Superior temporal gyrus (tissue), 1 donor: ENCODE measurements around the gene CLNS1A.
A peak's percentile ranks its signal among the peaks of the same experiment; 100 is the strongest.
"Not testable (repeated sequence)": the region's sequence is repeated elsewhere in the genome, so short reads cannot be mapped to it uniquely, and the experiment has no call there.

Experiments
- DNase-seq: peaks from one replicate; pipeline ENCODE4 v3.0.0-alpha.2; 2016; ENCODE audit errors: extremely low spot score

CLNS1A gene

GRCh38 chr11:77637345-77638165 lies at the start of gene CLNS1A:
Gene CLNS1A (minus strand): TSS chr11:77637794. CDS start chr11:77637714, 80 bp downstream.
- DNase-seq, result peak; percentile 98

GRCh38 chr11:77687088-77687487 lies 49.5 kb upstream of the CLNS1A start:
- DNase-seq, result no peak

DNA sequence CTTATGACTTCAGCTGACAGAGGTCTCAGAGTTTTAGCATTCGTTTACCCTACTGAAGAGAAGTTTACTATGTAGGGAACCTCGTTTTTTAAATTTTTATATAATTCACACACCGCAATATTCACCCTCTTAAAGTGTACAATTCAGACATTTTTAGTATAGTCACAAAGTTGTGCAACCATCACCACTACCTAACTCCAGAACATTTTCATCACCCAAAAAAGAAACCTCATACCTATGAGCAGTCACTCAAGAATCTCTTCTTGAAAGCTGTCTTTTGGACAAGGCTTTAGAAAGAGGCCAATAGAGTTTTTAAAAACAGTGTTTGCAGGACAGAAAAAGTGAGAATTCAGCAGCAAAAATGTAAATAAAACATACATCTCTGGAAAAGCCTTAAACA lies 39.5 kb upstream of the CLNS1A start:
- no peak for DNase-seq

DNA sequence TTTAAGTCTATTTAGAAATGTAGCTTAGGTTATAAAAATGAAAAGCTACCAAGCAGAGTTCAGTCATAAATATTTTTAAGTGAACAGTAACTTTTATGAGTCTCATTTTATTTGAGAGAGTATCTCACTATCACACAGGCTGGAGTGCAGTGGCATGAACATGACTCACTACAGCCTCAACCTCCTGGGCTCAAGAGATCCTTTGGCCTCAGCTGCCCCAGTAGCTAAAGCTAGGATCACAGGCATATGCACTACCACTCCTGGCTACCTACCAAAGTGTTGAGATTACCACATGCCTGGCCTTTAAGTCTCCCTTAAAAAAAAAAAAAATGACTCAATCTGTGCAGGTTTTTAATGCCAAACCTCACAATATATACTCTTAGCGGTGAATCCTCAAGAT lies 34.7 kb upstream of the CLNS1A start:
- no peak for DNase-seq

GRCh38 chr11:77669848-77670511 lies 32.4 kb upstream of the CLNS1A start:
- DNase-seq, result no peak

GRCh38 chr11:77668760-77669159 lies 31.2 kb upstream of the CLNS1A start:
- DNase-seq, result no peak

GRCh38 chr11:77665240-77665965 lies 27.8 kb upstream of the CLNS1A start:
- no peak for DNase-seq

DNA sequence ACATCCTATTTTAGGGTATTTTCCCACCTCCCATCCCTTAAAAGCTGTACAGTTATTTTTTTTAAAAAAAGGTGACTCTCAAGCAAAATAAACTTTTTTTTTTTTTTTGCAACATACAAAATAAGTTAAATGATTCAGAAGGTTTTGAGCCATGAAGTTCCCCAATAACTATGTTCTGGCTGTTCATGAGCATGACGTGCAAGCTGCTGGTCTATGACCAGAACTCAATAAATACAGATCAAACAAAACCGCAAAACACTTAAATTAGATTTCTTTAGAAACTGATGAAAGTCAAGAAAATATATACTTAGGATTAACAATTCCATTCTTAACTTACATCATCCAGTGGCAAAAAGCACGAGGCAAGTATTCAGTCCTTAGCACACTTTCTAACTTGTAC lies 24.1 kb upstream of the CLNS1A start:
- no peak for DNase-seq

DNA sequence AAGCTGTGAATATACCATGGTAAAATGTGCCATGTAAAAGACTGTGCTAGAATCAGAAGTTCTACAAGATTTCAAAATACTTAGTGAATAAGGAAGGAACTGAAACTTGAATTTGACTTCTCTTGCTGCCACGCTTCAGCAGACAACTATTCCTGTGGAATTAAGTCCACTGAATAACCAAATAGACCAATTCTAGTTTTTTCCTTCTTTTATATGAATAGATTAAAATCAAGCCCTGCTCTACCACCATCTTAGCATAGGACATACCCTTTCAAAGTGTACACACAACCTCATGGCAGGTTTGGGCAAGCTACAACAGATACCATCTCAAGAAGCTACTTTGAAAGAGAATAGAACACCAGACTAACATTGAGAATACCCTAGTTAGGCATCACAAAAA lies 23.4 kb upstream of the CLNS1A start:
- DNase-seq, result no peak

DNA sequence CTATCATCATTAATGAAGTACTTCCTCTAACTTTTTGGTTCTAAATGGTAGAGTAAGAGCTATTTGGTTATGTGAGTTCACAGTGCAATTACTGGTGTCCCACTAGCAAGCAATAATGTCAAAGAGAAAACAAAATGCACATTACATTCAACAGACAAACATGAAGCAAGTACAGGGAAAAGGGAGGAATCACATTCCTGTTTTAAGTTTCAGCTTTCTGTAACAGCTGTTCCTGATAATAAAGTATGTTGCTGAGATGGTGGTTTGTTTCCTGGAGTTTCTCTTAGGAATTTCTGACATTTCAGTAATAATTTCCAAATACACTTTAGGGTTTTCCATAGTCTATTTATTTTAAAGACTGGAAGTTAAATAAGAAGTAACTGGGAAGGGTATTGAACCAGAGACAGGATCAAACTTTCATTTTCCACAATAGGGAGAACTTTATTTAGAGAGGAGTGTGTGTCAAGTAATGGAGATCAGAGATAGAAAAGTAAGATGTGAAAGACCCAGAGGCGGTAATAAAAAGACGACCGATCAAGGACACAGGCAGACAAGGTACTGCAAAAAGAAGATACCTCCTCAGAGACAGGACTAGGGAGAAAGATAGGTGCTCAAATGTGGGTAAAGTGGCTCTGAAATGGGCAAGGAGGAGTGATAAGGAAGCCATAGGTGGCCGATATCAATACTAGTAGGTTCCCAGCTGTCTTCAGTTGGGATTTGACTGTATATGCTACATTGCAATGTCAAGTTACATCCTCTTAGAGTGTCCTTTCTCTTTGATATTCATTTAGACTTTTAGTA lies 20.8 kb upstream of the CLNS1A start:
- DNase-seq, result no peak

DNA sequence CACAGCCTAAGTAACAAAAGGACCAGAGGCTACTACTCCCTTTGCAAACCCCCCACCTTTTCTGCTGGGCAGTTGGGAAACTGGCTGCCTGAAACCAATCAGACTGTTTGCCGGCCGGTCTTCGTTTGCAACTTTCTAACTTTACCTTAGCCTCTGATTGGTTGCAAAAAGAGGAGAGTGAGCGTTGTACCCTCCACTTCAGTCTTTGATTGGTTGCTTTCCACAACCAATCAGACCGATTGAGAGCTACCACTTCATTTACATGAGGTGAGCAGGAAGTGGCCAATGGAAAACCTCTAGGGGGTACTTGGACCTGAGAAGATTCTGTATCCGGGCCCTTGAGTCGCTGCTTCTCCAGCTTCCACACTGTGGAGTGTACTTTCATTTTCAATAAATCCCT lies 18.8 kb upstream of the CLNS1A start:
- no peak for DNase-seq

GRCh38 chr11:77654770-77655434 lies 17.3 kb upstream of the CLNS1A start:
- DNase-seq, result no peak

- no peak for DNase-seq
These were observed 12.5 kb upstream of the CLNS1A start for GRCh38 chr11:77650123-77650522.

DNA sequence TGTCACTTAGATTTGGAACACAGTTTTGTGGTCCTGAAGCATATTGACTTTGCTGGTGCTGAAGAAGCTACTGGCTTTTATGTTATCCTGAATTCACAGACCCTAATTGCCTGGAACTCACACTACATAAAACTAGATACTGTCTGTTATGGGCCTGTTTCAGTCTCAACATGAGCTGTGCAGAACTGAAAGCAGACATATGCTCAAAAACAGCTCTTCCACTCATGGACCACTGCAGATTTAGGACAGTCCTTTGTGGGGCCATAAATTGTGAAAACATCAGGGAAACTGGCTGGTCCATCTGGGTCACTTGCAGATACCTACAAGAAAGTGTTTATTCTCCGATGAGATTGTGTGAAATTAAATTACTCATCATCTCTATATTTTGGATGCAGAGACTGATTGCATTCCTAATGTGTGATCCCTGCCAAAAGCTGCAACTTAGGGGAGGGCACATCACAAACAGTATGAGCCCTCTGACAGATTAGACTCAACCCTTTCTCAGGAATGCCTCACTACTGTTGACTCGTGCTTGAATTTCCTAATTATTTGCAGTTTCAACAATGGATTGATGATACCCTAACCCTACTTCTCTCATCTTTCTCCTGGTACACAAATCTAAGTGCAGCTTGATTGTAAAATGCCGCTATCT lies 10.2 kb upstream of the CLNS1A start:
- no peak for DNase-seq

DNA sequence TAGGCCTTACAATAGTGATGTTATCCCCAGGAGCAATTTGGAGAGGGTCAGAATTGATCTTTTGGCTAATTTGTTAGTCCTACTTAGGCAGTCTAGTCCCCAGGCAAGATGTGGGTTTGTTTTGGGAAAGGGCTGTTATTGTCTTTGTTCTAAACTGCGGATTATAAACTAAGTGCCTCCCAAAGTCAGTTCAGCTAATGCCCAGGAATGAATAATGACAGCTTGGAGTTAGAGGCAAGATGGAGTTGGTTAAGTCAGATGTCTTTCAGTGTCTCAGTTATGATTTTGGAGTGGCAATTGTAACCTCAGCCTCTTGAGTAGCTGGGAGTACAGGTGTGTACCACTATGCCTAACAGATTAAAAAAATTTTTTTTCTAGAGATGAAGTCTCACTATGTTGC lies 7.3 kb upstream of the CLNS1A start:
- DNase-seq, result no peak

DNA sequence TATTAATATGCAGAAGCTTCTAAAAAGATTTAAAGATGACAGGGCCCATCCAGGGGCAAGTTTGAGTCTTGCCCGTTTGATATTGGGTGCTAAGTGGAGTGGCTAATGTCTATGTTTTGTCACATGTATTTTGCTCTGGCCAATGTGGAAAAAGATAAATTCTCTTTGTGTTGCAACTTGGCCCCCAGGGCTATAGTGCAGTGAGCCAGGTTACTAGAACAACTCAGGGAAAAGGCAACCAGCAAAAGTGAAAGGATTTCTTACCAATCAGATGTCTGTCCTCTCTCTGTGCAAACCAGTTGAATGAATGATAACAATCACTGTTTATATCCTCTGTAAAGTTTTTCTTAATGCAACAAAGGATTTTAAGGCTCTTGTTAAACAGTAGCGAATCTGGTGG lies 4.6 kb upstream of the CLNS1A start:
- DNase-seq, result no peak

GRCh38 chr11:77636731-77637344 lies 756 bp downstream of the CLNS1A start:
- no peak for DNase-seq

- not testable (repeated sequence) for DNase-seq
These were observed 3.7 kb downstream of the CLNS1A start for GRCh38 chr11:77633926-77634325.

- DNase-seq, result no peak
These were observed 7.4 kb downstream of the CLNS1A start for GRCh38 chr11:77630157-77630710.
